Left lung (tissue), 10 donors: ENCODE measurements around the gene USP1. TPM values are rescaled to one million over a fixed set of nuclear protein-coding genes. Genes with fewer than 3 reads are reported as not detected.

ENCODE experiments used
- ATAC-seq: fragments of 200-7000 bp; cut with Tn5 transposase; one replicate; pipeline ENCODE4 v1.9.1; 2020; ENCODE audit warnings: moderate library complexity
- DNase-seq, 4 donors: peaks; one replicate each; pipeline ENCODE4 v3.0.0-alpha.2; 2013 to 2020
- H3K27ac ChIP-seq, 2 donors: fragments of 200-600 bp; sonication (generic) in 1 of 2; one replicate each; pipeline versions ENCODE4 v1.5.0 to v1.8.0; 2020 to 2021
- H3K27me3 ChIP-seq, 2 donors: fragments of 200-600 bp; sonication (generic) in 1 of 2; one replicate each; pipeline versions ENCODE4 v1.5.0 to v1.8.0; 2020 to 2021
- H3K36me3 ChIP-seq, 2 donors: fragments of 200-600 bp; sonication (generic) in 1 of 2; one replicate each; pipeline versions ENCODE4 v1.5.0 to v1.8.0; 2020 to 2021
- H3K4me1 ChIP-seq, 2 donors: fragments of 200-600 bp; one replicate each; pipeline ENCODE4 v1.8.0; 2021
- H3K4me3 ChIP-seq, 2 donors: fragments of 200-600 bp; sonication (generic) in 1 of 2; one replicate each; pipeline versions ENCODE4 v1.5.0 to v1.8.0; 2020 to 2021; ENCODE audit warnings: mild to moderate bottlenecking in 1 of 2
- H3K9me3 ChIP-seq, 2 donors: fragments of 200-600 bp; sonication (generic) in 1 of 2; one replicate each; pipeline versions ENCODE4 v1.5.0 to v1.8.0; 2020 to 2021
- intact Hi-C, 2 donors: fragments of 100-400 bp; cut with DNase I; formaldehyde crosslinking; loops; one replicate each; pipeline versions ENCODE4 v1.11.2 to v1.14.2; 2022
- polyA plus RNA-seq, 6 donors: library from polyadenylated mRNA; unstranded; fragments of 120-200 nt; gene quantifications; one replicate each; pipeline ENCODE4 v1.2.1, GENCODE V29; 2013; ENCODE audit not compliant: insufficient read length in 6 of 6
- total RNA-seq, 2 donors: library from RNA; stranded (reverse); fragmentation: NEBNext Ultra II Directional; extraction: Animal tissue kit (Norgen Biotek cat#: 25700); gene quantifications; one replicate each; pipeline ENCODE4 v1.2.1, GENCODE V29; 2021
- TF ChIP-seq, protein P1 (sequence below), 2 donors: fragments of 200-600 bp; sonication (generic) in 1 of 2; IDR thresholded peaks; one replicate each; pipeline versions ENCODE4 v1.5.0 to v1.8.0; 2021; ENCODE audit warnings: antibody characterized with exemption in 2 of 2
- donor health status: DM: no; HTN: yes; CAD: no.
- donor health status: DM: no; HTN: no; CAD: no.

USP1 gene
- total and polyA plus RNA-seq, 8 donors, result 21.1 to 72.3 (median 57.2) TPM

DNA sequence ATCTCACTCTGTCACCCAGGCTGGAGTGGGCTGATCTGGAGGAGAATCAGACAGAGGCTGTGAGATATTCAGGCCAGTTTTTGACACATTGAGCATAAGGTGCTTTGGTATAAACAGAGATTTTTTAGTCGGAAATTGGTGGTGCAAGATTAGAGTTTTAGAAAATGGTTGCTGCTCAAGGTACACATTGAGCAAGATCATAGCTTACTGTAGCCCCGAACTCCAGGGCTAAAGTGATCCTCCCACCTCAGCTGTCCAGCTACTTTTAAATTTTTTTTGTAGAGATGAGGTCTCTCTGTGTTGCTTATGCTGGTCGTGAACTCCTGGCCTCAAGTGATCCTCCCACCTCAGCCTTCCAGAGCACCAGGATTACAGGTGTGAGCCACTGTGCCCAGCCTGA lies 43.9 kb upstream of the USP1 start:
- Histone ChIP-seq H3K36me3 (no peaks in the 10 kb centered on the region), H3K4me1 (no peaks in the 10 kb centered on the region), H3K27ac (no peak overlapping the region), H3K9me3 (no peaks in the 10 kb centered on the region), H3K27me3 (no peaks in the 10 kb centered on the region), H3K4me3 (no peak overlapping the region)
- intact Hi-C loops, result no loop called here
- no peak for ATAC-seq
- DNase-seq, result no peak
- TF ChIP-seq, protein P1, sequence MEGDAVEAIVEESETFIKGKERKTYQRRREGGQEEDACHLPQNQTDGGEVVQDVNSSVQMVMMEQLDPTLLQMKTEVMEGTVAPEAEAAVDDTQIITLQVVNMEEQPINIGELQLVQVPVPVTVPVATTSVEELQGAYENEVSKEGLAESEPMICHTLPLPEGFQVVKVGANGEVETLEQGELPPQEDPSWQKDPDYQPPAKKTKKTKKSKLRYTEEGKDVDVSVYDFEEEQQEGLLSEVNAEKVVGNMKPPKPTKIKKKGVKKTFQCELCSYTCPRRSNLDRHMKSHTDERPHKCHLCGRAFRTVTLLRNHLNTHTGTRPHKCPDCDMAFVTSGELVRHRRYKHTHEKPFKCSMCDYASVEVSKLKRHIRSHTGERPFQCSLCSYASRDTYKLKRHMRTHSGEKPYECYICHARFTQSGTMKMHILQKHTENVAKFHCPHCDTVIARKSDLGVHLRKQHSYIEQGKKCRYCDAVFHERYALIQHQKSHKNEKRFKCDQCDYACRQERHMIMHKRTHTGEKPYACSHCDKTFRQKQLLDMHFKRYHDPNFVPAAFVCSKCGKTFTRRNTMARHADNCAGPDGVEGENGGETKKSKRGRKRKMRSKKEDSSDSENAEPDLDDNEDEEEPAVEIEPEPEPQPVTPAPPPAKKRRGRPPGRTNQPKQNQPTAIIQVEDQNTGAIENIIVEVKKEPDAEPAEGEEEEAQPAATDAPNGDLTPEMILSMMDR (IDR thresholded peaks at IDR 0.05), result no peak

DNA sequence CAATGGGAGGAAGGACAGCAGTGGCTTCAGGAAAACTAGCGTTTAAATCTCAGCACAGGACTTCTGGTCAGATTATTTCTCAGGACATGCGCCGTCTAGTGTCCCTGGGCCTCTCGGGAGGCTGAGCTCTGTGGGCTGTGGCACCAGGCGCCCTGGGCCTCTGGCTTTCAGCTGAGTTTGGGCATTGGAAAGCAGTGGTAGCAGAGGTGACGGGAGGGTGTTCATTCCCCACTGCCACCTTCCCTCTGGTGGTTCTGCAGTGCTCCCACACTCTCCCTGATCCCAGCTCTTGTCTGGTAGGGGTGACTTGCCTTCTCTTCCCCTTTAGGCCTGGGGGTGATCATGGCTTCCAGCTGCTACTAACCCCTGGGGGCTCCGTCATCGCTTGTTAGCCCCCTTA lies 42.2 kb upstream of the USP1 start:
- DNase-seq (no peak), ATAC-seq (no peak)
- intact Hi-C loops, result no loop called here
- H3K4me1 ChIP-seq, result no peaks in the 10 kb centered on the region
- no peaks in the 10 kb centered on the region for H3K27me3 ChIP-seq
- TF ChIP-seq, protein P1 (IDR thresholded peaks at IDR 0.05), result no peak
- no peak overlapping the region for H3K27ac ChIP-seq
- H3K4me3 ChIP-seq, result no peak overlapping the region
- H3K36me3 ChIP-seq, result no peaks in the 10 kb centered on the region
- H3K9me3 ChIP-seq, result no peaks in the 10 kb centered on the region

DNA sequence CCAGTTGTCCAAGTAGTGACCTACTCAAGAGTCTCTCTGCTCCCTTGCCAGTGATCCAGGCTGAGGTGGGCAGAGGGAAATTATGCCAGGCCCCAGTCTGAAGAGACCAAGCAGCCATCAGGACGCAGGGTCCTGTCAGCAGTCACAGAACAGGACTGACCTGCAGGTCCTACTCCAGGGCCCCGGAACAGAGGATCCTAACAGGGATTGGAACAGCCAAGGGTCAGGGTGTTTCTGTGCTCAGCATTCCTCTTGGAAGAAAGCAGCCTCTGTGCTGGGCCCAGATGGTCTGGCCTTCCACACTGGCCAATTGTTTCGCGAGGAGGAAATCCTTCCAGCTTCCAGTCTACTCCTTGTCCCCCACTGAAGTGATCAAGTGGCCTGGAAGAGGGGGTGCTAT lies 41.6 kb upstream of the USP1 start:
- DNase-seq (no peak), ATAC-seq (no peak)
- intact Hi-C loops, result no loop called here

DNA sequence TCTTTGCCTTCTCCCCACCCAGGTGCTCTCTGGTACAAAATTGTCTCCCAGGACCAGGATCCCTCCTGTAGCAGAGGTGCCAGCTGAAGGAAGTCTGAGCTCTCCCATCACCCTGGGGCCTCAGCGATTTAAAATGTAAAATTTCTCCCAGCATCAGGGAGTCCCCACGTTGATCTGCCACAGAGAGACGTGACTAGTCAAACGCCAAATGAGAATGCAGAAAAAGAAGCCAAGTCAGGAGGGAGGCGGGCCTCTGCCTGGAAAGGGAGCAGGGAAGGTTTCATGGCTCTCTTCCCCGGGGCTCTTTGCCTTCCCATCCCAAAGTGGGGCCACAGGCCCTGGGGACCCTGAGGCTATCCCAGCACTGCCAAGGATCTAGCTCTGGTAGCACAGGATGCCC lies 40.0 kb upstream of the USP1 start:
- ATAC-seq (no peak), DNase-seq (no peak)
- Histone ChIP-seq H3K27me3 (no peaks in the 10 kb centered on the region), H3K4me3 (no peak overlapping the region), H3K4me1 (no peaks in the 10 kb centered on the region), H3K9me3 (no peaks in the 10 kb centered on the region), H3K27ac (no peak overlapping the region), H3K36me3 (no peaks in the 10 kb centered on the region)
- intact Hi-C loops, result no loop called here
- TF ChIP-seq, protein P1 (IDR thresholded peaks at IDR 0.05), result no peak

More for the DNA sequence above, 41.6 kb upstream of the USP1 start:
- TF ChIP-seq, protein P1 (IDR thresholded peaks at IDR 0.05), result no peak
- Histone ChIP-seq H3K27me3 (no peaks in the 10 kb centered on the region), H3K9me3 (no peaks in the 10 kb centered on the region), H3K4me1 (no peaks in the 10 kb centered on the region), H3K27ac (no peak overlapping the region), H3K36me3 (no peaks in the 10 kb centered on the region), H3K4me3 (no peak overlapping the region)

DNA sequence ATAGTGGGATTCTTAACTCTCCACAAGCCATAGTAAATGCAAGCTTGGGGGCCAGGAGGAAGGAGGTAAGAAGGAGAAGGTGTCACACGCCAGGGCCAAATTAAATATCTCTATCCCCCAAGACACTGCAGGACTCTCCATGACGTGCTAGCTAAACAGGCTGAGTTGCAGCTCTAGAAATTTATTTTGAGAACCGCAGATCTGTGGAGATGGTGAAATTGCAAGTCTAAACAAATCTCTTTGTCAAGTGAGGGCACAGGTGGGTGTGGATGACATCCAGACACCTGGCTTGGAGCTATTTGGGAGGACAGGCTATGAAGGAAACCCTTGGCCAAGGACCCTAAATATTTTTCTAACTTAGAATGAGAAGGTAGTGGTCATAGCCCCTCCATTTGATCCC lies 39.5 kb upstream of the USP1 start:
- no peak for ATAC-seq
- no peak overlapping the region for H3K27ac ChIP-seq
- H3K9me3 ChIP-seq, result no peaks in the 10 kb centered on the region
- H3K36me3 ChIP-seq, result no peaks in the 10 kb centered on the region
- no peak overlapping the region for H3K4me3 ChIP-seq
- H3K4me1 ChIP-seq, result no peaks in the 10 kb centered on the region
- intact Hi-C loops, result no loop called here
- TF ChIP-seq, protein P1 (IDR thresholded peaks at IDR 0.05), result no peak
- no peaks in the 10 kb centered on the region for H3K27me3 ChIP-seq
- no peak for DNase-seq
